GM12892 (cell line): ENCODE measurements around the gene CPED1.
"Not testable (repeated sequence)": the region's sequence is repeated elsewhere in the genome, so short reads cannot be mapped to it uniquely, and the experiment has no call there.

Experiments used
- DNase-seq: peaks from one replicate; pipeline ENCODE4 v3.0.0; 2011; ENCODE audit not compliant: insufficient read length
- FAIRE-seq: peaks from 2 replicates; lab custom pipeline; 2011; peaks lifted over from hg19 to GRCh38; lab: Jason Lieb, UNC
- POLR2A ChIP-seq: IDR thresholded peaks from 2 replicates; pipeline ENCODE4 v1.6.1; 2011; ENCODE audit warnings: low read depth, low read length, control low read depth
- POLR2AphosphoS5 ChIP-seq: IDR thresholded peaks from 2 replicates; pipeline ENCODE4 v1.6.1; 2011; ENCODE audit warnings: low read depth, low read length, control low read depth
- TAF1 ChIP-seq: IDR thresholded peaks from 2 replicates; pipeline ENCODE4 v1.6.1; 2011; ENCODE audit warnings: low read depth, mild to moderate bottlenecking, control low read depth, low read length, borderline replicate concordance

Gene CPED1

DNA sequence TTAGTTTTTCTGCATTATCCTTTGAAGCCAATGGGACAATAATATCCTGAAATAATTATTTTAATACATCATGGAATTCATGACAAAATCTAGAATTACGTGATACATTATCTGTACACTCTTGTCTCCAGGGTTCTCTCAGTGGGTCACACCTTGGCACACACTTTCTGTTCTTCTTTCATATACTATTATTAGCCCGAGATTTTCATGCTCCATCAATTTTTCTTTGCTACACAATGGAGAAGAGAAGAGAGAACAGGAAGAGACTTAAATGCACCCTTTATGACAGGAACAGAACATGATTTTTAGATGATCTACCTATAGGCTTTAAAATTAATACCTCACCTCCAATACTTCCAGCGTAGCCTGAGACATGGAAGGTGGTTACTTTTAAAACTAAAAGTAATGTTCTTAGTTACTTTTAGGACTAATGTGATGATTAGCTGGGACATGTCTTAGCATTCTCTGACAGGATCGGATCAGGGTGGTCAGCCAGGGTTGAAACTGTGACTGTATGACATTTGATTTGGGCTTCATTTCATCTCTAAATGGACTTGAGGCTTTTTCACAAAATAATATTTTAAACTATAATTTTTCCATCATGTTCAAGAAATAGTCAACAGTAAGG lies 192.0 kb downstream of the CPED1 start:
- no peak for TF ChIP-seq TAF1
- no peak for TF ChIP-seq POLR2AphosphoS5
- no peak for TF ChIP-seq POLR2A
- peak; percentile 53 for FAIRE-seq
- no peak for DNase-seq

GRCh38 chr7:121181357-121181756 lies 192.8 kb downstream of the CPED1 start:
- FAIRE-seq (no peak), DNase-seq (no peak)
- no peak for TF ChIP-seq TAF1
- TF ChIP-seq POLR2AphosphoS5 = no peak
- TF ChIP-seq POLR2A = no peak

- FAIRE-seq (no peak), DNase-seq (no peak)
- TF ChIP-seq TAF1 (no peak), POLR2AphosphoS5 (no peak), POLR2A (no peak)
Observed at GRCh38 chr7:121182281-121182680, 193.8 kb downstream of the CPED1 start.

DNA sequence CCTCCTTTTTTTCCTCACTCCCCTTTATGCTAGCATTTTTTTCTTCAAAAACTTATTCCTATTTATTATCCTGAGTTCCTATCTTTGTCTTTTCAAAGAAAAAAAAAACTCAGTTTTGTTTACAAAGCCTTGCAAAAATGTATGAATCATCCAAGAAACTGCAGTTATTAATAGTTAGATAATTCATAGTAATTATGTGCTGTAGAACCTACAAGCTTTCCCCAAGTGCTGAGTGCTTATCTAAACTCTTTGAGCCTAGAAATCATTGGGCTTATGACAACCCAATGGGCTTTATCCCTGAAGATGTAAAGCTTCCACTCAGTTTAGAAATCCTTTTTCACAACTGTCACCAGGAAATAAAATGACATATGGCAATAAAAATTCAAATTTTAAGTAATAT lies 194.4 kb downstream of the CPED1 start:
- no peak for DNase-seq
- no peak for FAIRE-seq
- TF ChIP-seq POLR2AphosphoS5 (no peak), POLR2A (no peak), TAF1 (no peak)

GRCh38 chr7:121183883-121184282 lies 195.4 kb downstream of the CPED1 start:
- DNase-seq, FAIRE-seq: not testable (repeated sequence)

- TF ChIP-seq TAF1 (no peak), POLR2AphosphoS5 (no peak), POLR2A (no peak)
- FAIRE-seq = no peak
- DNase-seq = no peak
Observed at GRCh38 chr7:121186746-121187145, 198.2 kb downstream of the CPED1 start.

GRCh38 chr7:121187222-121187621 lies 198.7 kb downstream of the CPED1 start:
- no peak for FAIRE-seq
- TF ChIP-seq POLR2A (no peak), TAF1 (no peak), POLR2AphosphoS5 (no peak)
- DNase-seq = no peak

- TF ChIP-seq POLR2AphosphoS5 = no peak
- TF ChIP-seq POLR2A = no peak
- no peak for TF ChIP-seq TAF1
- DNase-seq (no peak), FAIRE-seq (no peak)
Observed at GRCh38 chr7:121187676-121188075, 199.2 kb downstream of the CPED1 start.

DNA sequence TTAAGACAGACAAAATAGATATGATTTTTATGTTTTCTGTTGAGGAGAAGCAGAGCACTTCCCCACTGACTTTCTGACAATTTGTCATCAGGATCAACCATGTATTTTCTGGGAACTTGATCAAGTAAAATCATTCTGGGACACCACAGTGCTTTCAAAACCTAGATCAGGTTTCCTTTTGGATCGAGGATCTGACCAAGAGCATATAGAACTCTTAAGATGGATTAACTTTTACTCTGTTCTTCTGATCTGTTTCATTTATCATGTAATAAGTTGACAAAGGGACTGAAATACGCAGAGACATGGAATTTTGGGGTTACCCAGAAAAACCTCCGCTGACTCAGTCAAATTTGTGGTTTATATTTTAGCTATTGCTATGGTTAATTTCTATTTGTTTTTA lies 204.3 kb downstream of the CPED1 start:
- TF ChIP-seq POLR2AphosphoS5 (no peak), POLR2A (no peak), TAF1 (no peak)
- DNase-seq = no peak
- no peak for FAIRE-seq

DNA sequence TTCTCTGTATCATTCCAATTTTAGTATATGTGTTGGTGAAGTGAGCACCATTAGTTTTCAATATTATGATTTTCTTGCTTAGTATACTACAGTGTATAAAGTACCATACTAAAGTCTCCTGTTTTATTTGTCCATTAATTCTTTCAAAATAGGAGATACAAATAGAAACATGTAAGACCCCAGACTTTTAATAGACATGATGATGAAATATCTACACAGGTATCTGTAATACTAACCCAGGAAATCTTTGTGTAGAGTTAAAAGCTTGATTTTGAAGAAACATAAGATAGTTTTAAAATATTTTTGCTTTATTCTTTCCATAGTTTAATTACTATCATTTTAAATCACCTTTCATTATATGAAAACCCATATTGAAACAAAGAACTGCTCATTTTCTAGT lies 206.5 kb downstream of the CPED1 start:
- no peak for TF ChIP-seq POLR2AphosphoS5
- TF ChIP-seq POLR2A = no peak
- no peak for TF ChIP-seq TAF1
- no peak for DNase-seq
- FAIRE-seq = no peak

DNA sequence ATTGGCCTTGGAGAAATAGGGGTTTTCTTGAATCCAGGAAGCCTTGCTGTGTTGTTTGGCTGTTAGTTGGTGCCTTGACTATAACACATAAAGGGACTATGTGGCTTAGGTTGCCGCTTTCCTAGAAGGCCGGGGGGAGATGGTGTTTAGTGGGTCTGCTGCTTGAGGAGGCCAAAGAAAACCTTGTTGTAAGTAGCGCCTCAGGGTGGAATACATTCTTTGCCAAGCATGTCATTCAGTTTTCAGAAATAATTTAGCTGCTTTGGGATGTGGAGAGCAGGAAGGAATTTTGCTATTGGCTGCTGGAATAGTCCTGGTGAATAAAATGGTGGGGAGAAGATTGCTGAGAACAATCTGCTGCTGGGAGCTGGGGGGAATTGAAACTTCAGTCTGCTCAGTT lies 207.4 kb downstream of the CPED1 start:
- TF ChIP-seq POLR2AphosphoS5 = no peak
- TF ChIP-seq POLR2A = no peak
- no peak for TF ChIP-seq TAF1
- FAIRE-seq (no peak), DNase-seq (no peak)

DNA sequence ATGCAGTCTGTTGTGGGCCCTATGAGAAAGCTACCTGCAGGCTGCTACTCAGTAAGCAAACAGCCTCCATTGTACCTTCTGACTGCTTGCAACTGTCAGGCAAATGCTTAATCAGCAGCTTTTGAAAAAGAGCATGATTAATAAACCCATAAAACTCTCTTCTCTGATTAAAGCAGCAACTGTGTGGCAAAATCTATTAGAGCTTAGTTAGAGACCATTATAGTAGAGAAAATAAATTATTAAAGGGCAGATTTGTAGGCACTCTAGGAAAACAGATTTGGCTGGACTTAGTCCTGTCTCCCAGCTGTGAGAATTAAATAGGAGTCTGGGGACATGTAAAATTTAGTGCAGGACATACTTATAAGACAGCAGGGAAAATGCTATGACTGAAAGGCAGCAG lies 207.8 kb downstream of the CPED1 start:
- TF ChIP-seq POLR2AphosphoS5 = no peak
- no peak for TF ChIP-seq POLR2A
- no peak for TF ChIP-seq TAF1
- no peak for DNase-seq
- FAIRE-seq = no peak

- DNase-seq (no peak), FAIRE-seq (no peak)
- TF ChIP-seq TAF1 (no peak), POLR2AphosphoS5 (no peak), POLR2A (no peak)
Observed at GRCh38 chr7:121197455-121197854, 208.9 kb downstream of the CPED1 start.
